ENCODE results near the gene RPTOR.

The RPTOR gene

GRCh38 chr17:80588702-80589383, 44.2 kb downstream of the RPTOR start:
- no peak for DNase-seq (ENCODE audit: low read depth)

- DNase-seq (ENCODE audit: low read depth), result no peak
Observed at GRCh38 chr17:80591788-80592187, 47.1 kb downstream of the RPTOR start.

- no peak for DNase-seq (ENCODE audit: low read depth)
Observed at GRCh38 chr17:80592243-80592642, 47.6 kb downstream of the RPTOR start.

GRCh38 chr17:80593181-80593580, 48.5 kb downstream of the RPTOR start:
- DNase-seq (ENCODE audit: low read depth), result no peak

GRCh38 chr17:80594431-80595269, 50.0 kb downstream of the RPTOR start:
- DNase-seq (ENCODE audit: low read depth), result no peak

GRCh38 chr17:80596760-80597608, 52.3 kb downstream of the RPTOR start:
- no peak for DNase-seq (ENCODE audit: low read depth)

- no peak for DNase-seq (ENCODE audit: low read depth)
Observed at GRCh38 chr17:80598813-80599545, 54.3 kb downstream of the RPTOR start.

GRCh38 chr17:80599546-80600305, 55.1 kb downstream of the RPTOR start:
- no peak for DNase-seq (ENCODE audit: low read depth)

GRCh38 chr17:80601146-80601545, 56.5 kb downstream of the RPTOR start:
- DNase-seq (ENCODE audit: low read depth), result no peak

- no peak for DNase-seq (ENCODE audit: low read depth)
Observed at GRCh38 chr17:80603396-80603795, 58.8 kb downstream of the RPTOR start.

- no peak for DNase-seq (ENCODE audit: low read depth)
Observed at GRCh38 chr17:80604009-80604669, 59.5 kb downstream of the RPTOR start.

- DNase-seq (ENCODE audit: low read depth), result no peak
Observed at GRCh38 chr17:80604670-80605010, 60.0 kb downstream of the RPTOR start.

GRCh38 chr17:80605326-80606066, 60.9 kb downstream of the RPTOR start:
- no peak for DNase-seq (ENCODE audit: low read depth)

GRCh38 chr17:80608326-80608725, 63.7 kb downstream of the RPTOR start:
- no peak for DNase-seq (ENCODE audit: low read depth)

GRCh38 chr17:80609757-80610156, 65.1 kb downstream of the RPTOR start:
- DNase-seq (ENCODE audit: low read depth), result no peak

- no peak for DNase-seq (ENCODE audit: low read depth)
Observed at GRCh38 chr17:80611816-80612215, 67.2 kb downstream of the RPTOR start.

GRCh38 chr17:80612997-80613731, 68.5 kb downstream of the RPTOR start:
- no peak for DNase-seq (ENCODE audit: low read depth)

- DNase-seq (ENCODE audit: low read depth), result no peak
Observed at GRCh38 chr17:80613732-80614071, 69.1 kb downstream of the RPTOR start.

GRCh38 chr17:80614332-80615047, 69.9 kb downstream of the RPTOR start:
- no peak for DNase-seq (ENCODE audit: low read depth)

Data from fibroblast of the conjunctiva (primary cell).